A673 (cell line): Measurements from ENCODE around the gene NDUFB10. TPM values are rescaled to one million over a fixed set of nuclear protein-coding genes. Genes with fewer than 3 reads are reported as not detected.

Experiments used
- BruUV-seq: library from RNA; stranded (reverse); fragments of 400-500 nt; replicated peaks from 2 replicates; lab custom pipeline; 2021; lab: Mats Ljungman, UMichigan
- CTCF ChIA-PET: fragments of 300-600 bp; sonication (Branson Sonifier 250); formaldehyde crosslinking; loops from one replicate; lab custom pipeline; 2022; ENCODE audit warnings: antibody characterized with exemption; lab: Charles Lee
- POLR2A ChIA-PET: fragments of 300-600 bp; sonication (Branson Sonifier 250); formaldehyde crosslinking; loops from one replicate; lab custom pipeline; 2022; ENCODE audit warnings: antibody characterized with exemption; ENCODE audit not compliant: low non-redundant PET; lab: Charles Lee
- DNase-seq: peaks from one replicate; pipeline ENCODE4 v3.0.0-alpha.2; 2015; ENCODE audit warnings: low spot score
- H3K27ac ChIP-seq: fragments of 200-600 bp; sonication (generic); 2 replicates; pipeline ENCODE4 v1.5.1; 2016; ENCODE audit warnings: mixed run types, low read depth, mild to moderate bottlenecking, mixed read lengths, antibody characterized with exemption, low read length; ENCODE audit not compliant: poor library complexity, severe bottlenecking
- H3K27me3 ChIP-seq: fragments of 200-600 bp; sonication (generic); replicated peaks from 2 replicates; pipeline ENCODE4 v1.6.1; 2017; ENCODE audit warnings: mixed run types, low read depth, mild to moderate bottlenecking, mixed read lengths, antibody characterized with exemption, low read length; ENCODE audit not compliant: insufficient read depth, poor library complexity
- H3K36me3 ChIP-seq: fragments of 200-600 bp; sonication (generic); 2 replicates; pipeline ENCODE4 v1.6.1; 2016; ENCODE audit warnings: mixed run types, mild to moderate bottlenecking, mixed read lengths, antibody characterized with exemption, low read length; ENCODE audit not compliant: insufficient read depth, poor library complexity, severe bottlenecking
- H3K4me1 ChIP-seq: fragments of 200-600 bp; sonication (generic); 2 replicates; pipeline ENCODE4 v1.6.1; 2017; ENCODE audit warnings: mixed run types, mild to moderate bottlenecking, mixed read lengths, antibody characterized with exemption, low read length; ENCODE audit not compliant: insufficient read depth, poor library complexity, severe bottlenecking
- H3K4me3 ChIP-seq: fragments of 200-600 bp; sonication (generic); 2 replicates; pipeline ENCODE4 v1.5.1; 2016; ENCODE audit warnings: low read depth, mixed run types, mild to moderate bottlenecking, mixed read lengths, low read length; ENCODE audit not compliant: poor library complexity, severe bottlenecking
- H3K9me3 ChIP-seq: fragments of 200-600 bp; sonication (generic); 2 replicates; pipeline ENCODE4 v1.6.1; 2016; ENCODE audit warnings: mixed run types, low read depth, mild to moderate bottlenecking, mixed read lengths, antibody characterized with exemption, low read length; ENCODE audit not compliant: poor library complexity, severe bottlenecking
- CTCF ChIP-seq: fragments of 300-800, 200-600 bp; sonication (generic); conservative IDR thresholded peaks from 2 replicates; pipeline ENCODE4 v1.5.1; 2017; ENCODE audit warnings: low read depth, mild to moderate bottlenecking, antibody characterized with exemption, low read length, moderate library complexity, mixed read lengths
- EZH2 ChIP-seq: fragments of 200-600 bp; sonication (generic); IDR thresholded peaks from 2 replicates; pipeline ENCODE4 v1.6.1; 2017; ENCODE audit warnings: borderline replicate concordance, low read depth, mild to moderate bottlenecking, mixed read lengths, antibody characterized with exemption, low read length; ENCODE audit not compliant: poor library complexity, severe bottlenecking
- intact Hi-C: fragments of 100-400 bp; cut with micrococcal nuclease; formaldehyde crosslinking; loops from one replicate; pipeline ENCODE4 v1.10.0; 2022; ENCODE audit not compliant: unreplicated experiment
- total RNA-seq: library from RNA; stranded (reverse); gene quantifications from 2 replicates; pipeline ENCODE4 v1.2.3, GENCODE V29; 2021

The NDUFB10 gene
- total RNA-seq, 1 experiment from 2014 or later, result 178 TPM

- intact Hi-C loops, result no loop called here
- Histone ChIP-seq H3K9me3 (no peaks in the 10 kb centered on the region), H3K27ac (peak within 1 kb of the TSS; percentile 95), H3K36me3 (peaks cover 27% of the 10 kb centered on the region), H3K27me3 (no peaks in the 10 kb centered on the region), H3K4me3 (peak within 1 kb of the TSS; percentile 88), H3K4me1 (peaks cover 13% of the 10 kb centered on the region)
- CTCF ChIA-PET, result interaction anchor here (0.5 kb wide), 1 partner anchor 174 kb away, joined by 3 read pairs; no protein-coding TSS in a partner anchor
- DNase-seq, result no peak
- POLR2A ChIA-PET, result interaction anchor here (0.6 kb wide), 1 partner anchor 1243 kb away, joined by 3 read pairs; no protein-coding TSS in a partner anchor
- TF ChIP-seq CTCF (no peak), EZH2 (no peak)
- no TSS peak for BruUV-seq
Observed at GRCh38 chr16:1966460-1966859, 7.1 kb downstream of the NDUFB10 start, which contains the start of gene RNF151. RNF151 (plus strand) TSS chr16:1966856; CDS start chr16:1966882, 26 bp downstream.

DNA sequence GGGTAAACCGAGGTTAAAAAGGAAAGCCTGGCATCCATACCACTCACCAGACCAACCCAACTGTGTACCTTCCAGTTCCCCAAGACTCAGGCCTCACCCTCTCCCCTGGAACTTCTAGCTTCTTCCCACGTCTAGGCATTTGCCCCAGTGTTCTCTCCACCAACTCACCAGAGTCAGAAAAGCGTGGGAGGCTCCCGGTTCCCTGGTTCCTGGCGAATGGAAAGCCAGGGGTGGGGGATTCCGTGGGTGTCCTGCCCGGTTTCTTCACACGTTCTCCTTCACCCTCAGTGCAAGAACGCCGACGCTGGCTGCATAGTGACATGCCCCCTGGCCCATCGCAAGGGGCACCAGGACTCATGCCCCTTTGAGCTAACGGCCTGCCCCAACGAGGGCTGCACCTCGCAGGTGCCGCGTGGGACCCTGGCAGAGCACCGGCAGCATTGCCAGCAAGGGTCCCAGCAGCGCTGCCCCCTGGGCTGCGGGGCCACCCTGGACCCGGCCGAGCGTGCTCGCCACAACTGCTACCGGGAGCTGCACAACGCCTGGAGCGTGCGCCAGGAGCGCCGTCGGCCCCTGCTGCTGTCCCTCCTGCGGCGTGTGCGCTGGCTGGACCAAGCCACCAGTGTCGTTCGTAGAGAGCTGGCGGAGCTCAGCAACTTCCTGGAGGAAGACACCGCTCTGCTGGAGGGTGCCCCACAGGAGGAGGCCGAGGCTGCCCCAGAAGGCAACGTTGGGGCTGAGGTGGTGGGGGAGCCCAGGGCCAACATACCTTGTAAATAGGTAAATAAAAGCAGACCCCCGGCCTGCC lies 9.0 kb downstream of the NDUFB10 start:
- H3K27me3 ChIP-seq, result no peaks in the 10 kb centered on the region
- no peak overlapping the region for H3K27ac ChIP-seq
- TF ChIP-seq CTCF, result no peak
- no peak for TF ChIP-seq EZH2
- no peak overlapping the region for H3K4me3 ChIP-seq
- no peak for DNase-seq
- no peaks in the 10 kb centered on the region for H3K9me3 ChIP-seq
- ChIA-PET POLR2A (no interaction called here), CTCF (interaction anchor here (0.6 kb wide), 1 partner anchor 647 kb away, joined by 5 read pairs; no protein-coding TSS in a partner anchor)
- peaks cover 8% of the 10 kb centered on the region for H3K36me3 ChIP-seq
- intact Hi-C loops, result no loop called here
- peaks cover 13% of the 10 kb centered on the region for H3K4me1 ChIP-seq
- BruUV-seq, result no TSS peak

DNA sequence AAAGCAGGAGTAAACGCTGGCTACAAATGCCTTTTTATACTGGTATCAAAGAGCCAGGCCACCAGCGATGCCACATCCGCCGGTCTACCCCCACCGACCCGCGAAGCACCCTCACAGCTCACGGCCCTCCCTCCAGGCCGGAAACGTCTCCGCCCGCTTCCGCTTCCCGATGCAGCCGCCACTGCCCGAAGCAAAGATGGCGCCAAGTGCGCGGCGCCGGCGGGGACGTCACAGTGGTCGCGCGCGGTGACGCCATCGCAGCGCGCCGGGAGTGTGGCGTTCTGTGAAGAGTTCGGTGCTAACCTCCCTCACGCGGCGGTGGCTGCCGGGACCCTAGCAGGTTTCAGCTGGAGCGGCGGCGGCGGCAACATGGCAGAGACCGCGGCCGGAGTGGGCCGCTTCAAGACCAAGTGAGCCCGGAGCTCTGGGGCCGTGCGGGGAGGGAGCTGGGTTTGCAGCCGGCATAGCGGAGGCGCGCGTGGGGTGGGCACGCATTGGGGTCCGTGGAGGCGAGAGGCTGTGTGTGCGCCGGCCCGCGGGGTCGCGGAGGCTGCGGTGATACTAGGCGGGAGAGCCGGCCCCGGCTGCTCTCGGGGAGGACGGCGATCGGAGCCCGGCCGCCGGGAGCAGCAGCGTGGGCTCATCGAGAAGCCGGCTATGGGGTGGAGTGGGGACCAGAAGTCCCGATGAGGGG lies 12.6 kb downstream of the NDUFB10 start, which contains the start of gene TBL3:
Gene TBL3, plus strand, starts transcription at position 258 of the 694 bp plus-strand sequence. Its CDS starts 112 bp downstream, at position 370.
- no TSS peak for BruUV-seq
- H3K27ac ChIP-seq, result peak within 1 kb of the TSS; percentile 94
- POLR2A ChIA-PET, result no interaction called here

More for the DNA sequence above, 12.6 kb downstream of the NDUFB10 start, which contains the start of gene TBL3:
- H3K36me3 ChIP-seq, result peaks cover 13% of the 10 kb centered on the region
- no peaks in the 10 kb centered on the region for H3K9me3 ChIP-seq
- peak within 1 kb of the TSS; percentile 100 for H3K4me3 ChIP-seq
- intact Hi-C loops, result no loop called here
- H3K27me3 ChIP-seq, result no peaks in the 10 kb centered on the region
- DNase-seq, result peak; percentile 97
- H3K4me1 ChIP-seq, result peaks cover 5% of the 10 kb centered on the region
- no peak for TF ChIP-seq CTCF
- TF ChIP-seq EZH2, result no peak
- CTCF ChIA-PET, result no interaction called here
